GM18498 (cell line): ENCODE results near the gene TPPP.
"Not testable (repeated sequence)": the region's sequence is repeated elsewhere in the genome, so short reads cannot be mapped to it uniquely, and the experiment has no call there.

ENCODE experiments used
- ATAC-seq: cut with Tn5 transposase; IDR thresholded peaks from one replicate; pipeline ENCODE4 v1.9.1; 2021; ENCODE audit warnings: mild to moderate bottlenecking, moderate library complexity; ENCODE audit not compliant: unreplicated experiment

TPPP gene

GRCh38 chr5:628351-629205, 64.6 kb downstream of the TPPP start:
- ATAC-seq = not testable (repeated sequence)

GRCh38 chr5:627840-628239, 65.3 kb downstream of the TPPP start:
- no peak for ATAC-seq

- no peak for ATAC-seq
These were observed 66.3 kb downstream of the TPPP start for GRCh38 chr5:626850-627249.

GRCh38 chr5:625516-625915, 67.6 kb downstream of the TPPP start:
- no peak for ATAC-seq

GRCh38 chr5:624951-625230, 68.3 kb downstream of the TPPP start:
- ATAC-seq = no peak

- ATAC-seq = no peak
These were observed 68.8 kb downstream of the TPPP start for GRCh38 chr5:624118-624950.

GRCh38 chr5:623531-623930, 69.6 kb downstream of the TPPP start:
- ATAC-seq = no peak

- no peak for ATAC-seq
These were observed 70.1 kb downstream of the TPPP start for GRCh38 chr5:622946-623522.

GRCh38 chr5:622359-622758, 70.8 kb downstream of the TPPP start:
- no peak for ATAC-seq

- no peak for ATAC-seq
These were observed 71.8 kb downstream of the TPPP start for GRCh38 chr5:621341-621761.

- ATAC-seq = no peak
These were observed 72.5 kb downstream of the TPPP start for GRCh38 chr5:620586-621180.

GRCh38 chr5:620152-620551, 73.0 kb downstream of the TPPP start:
- no peak for ATAC-seq

- no peak for ATAC-seq
These were observed 73.7 kb downstream of the TPPP start for GRCh38 chr5:619444-619843.

GRCh38 chr5:618450-618849, 74.7 kb downstream of the TPPP start:
- no peak for ATAC-seq

- no peak for ATAC-seq
These were observed 75.3 kb downstream of the TPPP start for GRCh38 chr5:617896-618295.

GRCh38 chr5:616484-617039, 76.6 kb downstream of the TPPP start:
- ATAC-seq = no peak

- ATAC-seq = peak; percentile 35
These were observed 80.4 kb downstream of the TPPP start for GRCh38 chr5:612498-613424.

- peak; percentile 86 for ATAC-seq
These were observed 81.2 kb downstream of the TPPP start, which contains the start of gene CEP72 for GRCh38 chr5:611731-612486. Gene CEP72, plus strand, starts transcription at chr5:612340. Its CDS starts 22 bp downstream, at chr5:612362.
